ENCODE measurements around the gene EFS.
A peak's percentile ranks its signal among the peaks of the same experiment; 100 is the strongest.
"Not testable (repeated sequence)": the region's sequence is repeated elsewhere in the genome, so short reads cannot be mapped to it uniquely, and the experiment has no call there.

The EFS gene

DNA sequence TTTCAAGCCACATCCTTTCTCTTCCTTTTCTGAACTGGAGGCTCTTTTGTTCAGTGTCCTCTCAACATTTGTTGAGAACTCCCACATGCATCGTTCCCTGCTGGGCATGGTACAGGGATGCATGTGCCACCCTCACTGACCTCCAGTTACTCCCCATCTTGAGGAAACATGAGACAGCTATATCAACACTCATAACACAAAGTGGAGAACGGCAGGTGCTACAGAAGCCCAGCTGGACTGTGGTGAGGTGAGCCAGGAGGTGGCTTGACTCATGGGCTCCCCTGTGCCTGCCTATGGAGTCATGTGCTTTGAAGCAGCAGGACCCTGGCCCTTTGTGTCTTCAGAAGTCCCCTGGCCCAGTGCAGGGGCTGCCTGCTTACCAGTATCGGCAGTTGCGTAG is 33.4 kb upstream of the EFS start:
- DNase-seq = peak; percentile 72

DNA sequence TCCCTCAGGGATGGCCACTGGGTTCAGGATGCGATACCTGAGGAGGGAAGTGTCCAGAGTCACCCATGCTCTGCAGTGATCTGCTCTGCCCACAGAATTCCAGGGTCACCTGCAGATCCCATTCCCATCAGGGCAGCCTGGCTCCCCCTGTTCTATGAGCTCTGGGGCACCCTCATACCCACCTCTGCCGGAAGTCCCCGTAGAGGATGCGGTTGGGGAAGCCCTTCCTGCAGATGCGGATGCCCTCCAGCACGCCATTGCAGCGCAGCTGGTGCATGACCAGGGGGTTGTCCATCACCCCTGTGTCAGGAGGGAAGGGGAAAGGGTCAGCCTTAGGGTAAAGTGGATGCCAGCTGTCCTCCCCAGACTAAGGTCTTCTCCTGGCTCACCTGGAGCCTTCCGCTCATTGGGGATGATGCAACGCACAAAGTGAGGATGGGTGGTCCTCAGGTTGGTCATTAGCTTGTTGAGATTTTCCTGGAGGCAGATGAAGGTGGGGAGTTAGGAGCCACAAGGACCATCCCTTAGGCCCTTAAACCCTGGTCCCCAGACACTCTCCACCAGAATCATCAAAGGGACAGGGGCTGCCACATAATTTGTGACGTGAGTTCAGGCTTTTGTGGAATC is 31.9 kb upstream of the EFS start:
- no peak for DNase-seq

DNA sequence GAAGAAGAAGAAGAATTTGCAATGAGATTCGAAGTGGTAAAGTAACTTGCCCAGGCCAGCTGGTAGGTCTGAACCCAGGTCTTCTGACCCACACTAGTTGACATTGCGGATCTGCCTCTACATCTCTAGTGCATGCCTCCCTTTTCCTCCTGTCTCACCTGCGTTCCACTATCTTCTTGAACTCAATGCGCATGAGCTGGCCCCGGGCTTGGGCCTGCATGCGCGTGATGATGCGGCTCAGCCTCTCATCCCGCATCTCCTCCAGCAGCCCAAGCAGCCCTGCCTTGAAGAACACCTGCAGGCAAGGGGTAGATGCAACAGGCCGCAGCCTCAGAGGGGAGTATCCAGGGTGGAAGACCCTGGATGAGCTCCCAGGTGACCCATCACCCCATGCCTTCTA is 31.2 kb upstream of the EFS start:
- no peak for DNase-seq

DNA sequence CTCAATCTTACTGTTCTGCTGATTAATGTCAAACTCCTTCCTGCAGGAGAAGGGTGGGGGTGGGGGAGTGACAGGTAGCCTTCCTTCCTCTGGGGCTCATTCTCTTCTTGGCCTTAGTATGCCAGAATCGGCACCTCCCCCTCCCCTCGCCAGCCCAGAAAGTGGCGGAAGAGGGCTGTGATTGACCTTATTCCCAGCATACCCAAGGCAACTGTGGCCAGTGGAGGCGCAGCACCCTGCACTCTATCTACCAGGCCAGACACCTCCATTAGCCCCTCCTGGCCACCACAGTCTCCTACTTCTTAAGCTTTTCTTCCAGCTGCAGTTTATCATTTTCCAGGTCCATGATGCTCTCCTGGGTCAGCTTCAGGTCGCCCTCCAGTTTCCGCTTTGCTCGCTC is 27.6 kb upstream of the EFS start:
- DNase-seq = no peak

DNA sequence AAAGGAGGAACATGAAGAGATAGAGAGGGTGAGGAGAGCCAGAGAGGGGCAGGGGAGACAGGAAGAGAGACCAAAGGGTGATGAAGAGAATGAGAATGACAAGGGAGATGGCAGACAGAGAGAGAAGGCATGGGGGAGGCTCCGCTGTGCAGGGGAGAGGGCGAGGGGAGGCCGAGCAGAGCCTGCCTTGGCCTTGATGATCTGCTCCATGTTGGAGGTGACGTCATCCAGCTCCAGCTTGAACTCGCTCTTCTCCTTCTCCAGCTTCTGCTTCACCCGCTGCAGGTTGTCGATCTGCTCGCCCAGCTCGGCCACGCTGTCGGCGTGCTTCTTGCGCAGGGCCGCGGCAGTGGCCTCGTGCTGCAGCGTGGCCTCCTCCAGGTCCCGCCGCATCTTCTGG is 24.9 kb upstream of the EFS start:
- not testable (repeated sequence) for DNase-seq

DNA sequence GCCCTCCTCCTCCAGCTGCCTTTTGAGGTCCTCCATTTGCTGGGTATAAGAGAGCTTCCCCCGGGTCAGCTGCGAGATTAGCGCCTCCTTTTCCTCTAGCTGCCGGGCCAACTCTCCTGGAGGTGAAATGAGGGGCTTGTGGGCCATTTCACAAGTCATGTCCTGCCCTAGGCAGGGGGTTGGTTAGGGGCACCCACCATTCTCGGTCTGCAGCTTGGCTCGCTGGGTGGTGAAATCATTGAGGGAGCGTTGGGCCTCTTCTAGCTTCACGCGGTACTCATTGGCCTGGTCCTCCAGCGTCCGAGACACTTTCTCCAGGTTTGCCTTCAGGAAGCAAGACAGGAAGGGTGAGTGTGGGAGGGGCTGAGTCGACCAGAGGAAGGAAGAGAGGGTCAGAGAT is 24.4 kb upstream of the EFS start:
- no peak for DNase-seq

DNA sequence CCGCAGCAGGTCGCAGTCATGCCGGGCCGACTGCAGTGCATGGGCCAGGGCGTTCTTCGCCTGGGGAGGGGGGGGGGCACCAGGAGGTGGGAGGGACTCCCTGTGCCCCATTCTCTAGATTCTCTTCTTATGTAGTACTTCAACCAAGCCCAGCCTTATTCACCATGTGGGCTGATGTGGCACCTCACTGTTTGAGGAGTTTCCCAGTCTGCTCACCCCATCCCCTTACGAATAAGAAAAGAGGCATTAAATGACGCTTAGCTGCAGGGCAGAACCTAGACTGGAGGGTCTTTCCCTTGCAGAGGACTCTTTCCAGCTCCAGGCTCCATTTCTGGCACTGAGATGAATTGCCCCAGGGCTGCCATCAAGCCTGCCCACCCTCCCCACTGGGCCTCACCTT is 24.0 kb upstream of the EFS start:
- no peak for DNase-seq

DNA sequence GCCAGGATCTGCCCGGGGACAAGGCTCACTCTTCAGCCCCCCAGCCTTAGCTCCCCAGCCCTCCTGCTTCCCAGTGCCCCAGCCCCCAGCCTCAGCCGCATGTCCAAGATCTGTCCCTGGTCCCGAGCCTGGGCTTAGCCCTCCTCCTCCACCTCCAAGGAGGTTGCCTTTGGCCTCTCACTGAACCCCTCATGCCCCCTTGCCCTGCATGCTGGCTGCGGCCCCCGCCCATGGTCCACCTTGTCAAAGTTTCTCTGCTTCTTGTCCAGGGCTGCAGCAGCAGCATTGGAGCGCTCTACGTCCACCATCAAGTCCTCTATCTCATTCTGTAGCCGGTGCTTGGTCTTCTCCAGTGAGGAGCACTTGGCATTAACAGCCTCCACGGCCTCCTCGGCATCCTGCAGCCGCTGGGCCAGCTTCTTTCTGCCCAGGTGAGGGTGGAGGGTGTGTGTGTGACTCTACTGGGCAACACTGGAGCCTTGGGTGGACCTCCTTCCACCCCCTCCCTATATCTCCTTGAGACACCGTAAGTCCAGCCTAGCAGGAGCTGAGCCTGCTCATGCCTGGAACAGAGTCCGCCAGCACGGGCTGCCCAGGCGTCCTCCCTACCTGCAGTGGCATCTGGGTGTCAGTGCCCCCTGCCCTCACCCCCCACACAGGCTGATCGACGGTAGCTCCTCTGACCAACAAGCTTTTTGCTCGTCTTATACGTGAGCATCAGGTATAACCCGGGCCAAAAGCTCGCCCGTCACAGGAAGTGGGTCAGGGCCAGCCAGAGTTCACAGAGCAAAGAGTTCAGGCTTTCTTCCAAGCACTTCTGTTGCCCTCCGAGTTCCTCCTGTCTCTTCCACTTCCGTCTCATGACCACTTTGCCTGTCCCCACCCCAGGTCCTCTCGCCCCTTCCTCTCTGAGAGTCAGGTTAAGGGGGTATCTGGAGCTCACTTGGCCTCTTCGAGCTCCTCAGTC is 23.2 kb upstream of the EFS start:
- no peak for DNase-seq

DNA sequence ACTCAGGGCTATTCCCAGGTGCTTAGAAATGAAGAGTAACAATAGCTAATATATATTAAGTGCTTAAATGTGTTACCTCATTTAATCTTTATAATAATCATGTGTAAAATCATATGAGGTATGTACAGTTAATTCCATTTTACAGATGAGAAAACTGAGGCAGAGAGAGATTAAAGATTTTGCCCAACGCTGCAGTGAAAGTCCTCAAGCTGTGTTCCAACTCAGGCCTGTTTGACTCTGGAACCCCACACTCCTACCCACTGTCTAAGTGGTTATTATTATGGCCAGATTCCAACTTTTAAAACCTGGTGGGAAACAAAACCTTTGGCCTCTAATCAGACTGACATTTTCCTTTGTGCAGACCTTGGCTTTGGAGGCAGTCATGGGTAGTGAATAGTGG is 22.0 kb upstream of the EFS start:
- no peak for DNase-seq

DNA sequence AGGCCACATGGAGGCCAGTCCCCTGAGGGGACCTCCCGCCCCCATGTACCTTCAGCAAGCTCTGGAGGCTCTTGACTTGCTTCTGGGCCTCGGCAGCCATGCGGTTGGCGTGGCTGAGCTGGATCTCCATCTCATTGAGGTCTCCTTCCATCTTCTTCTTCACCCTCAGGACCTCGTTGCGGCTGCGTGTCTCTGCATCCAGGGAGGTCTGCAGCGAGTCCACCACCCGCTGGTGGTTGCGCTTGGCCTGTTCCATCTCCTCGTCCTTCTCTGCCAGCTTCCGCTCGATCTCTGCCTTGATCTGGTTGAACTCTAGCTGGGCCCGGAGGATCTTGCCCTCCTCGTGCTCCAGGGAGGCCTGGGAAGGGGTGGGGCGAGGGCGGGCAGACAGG is 21.3 kb upstream of the EFS start:
- DNase-seq = not testable (repeated sequence)

DNA sequence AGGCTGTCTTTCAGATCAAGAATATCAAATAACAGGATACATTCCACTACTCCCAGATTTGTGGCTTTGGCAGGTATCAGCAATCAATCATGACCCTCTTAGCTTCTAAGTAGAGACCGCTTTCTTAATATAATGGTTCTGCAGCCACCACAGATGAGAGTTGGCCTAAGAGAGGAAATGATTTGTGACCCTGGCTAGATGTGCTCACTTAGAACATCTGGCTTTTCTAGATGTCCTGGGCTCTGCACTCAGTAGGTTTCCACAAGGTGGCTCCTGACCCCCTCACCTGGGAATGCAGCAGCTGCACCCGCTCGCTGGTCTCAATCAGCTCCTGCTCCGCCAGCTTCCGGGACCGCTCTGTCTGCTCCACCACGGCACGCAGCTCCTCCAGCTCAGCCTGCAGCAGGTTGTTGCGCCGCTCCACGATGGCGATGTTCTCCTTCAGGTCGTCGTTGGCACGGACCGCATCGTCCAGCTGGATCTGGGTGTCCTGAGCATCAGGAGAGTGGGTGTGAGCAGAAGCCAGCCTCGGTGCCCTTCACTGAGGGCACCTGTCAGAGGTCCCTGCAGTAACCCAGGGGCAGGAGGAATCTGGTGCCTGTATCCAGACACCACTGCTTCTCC is 20.8 kb upstream of the EFS start:
- DNase-seq = no peak

DNA sequence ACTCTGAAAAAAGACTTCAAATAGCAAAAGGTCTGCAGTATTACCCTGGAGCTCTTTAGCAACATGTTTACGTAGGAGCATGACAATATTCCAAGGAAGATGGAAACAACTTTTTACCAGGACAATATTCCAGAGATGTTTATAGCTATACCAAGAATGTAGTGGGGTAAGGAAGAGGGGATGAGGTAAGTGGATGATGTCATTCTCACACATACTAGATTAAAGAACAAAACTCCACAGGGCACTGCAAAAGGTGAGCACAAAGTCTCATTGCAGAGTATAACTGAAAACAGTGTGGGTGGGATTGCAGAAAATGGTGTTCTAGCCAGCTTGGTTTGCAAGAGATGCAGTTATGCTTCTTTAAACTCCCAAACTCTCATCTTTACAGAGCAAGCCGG is 20.3 kb upstream of the EFS start:
- no peak for DNase-seq

DNA sequence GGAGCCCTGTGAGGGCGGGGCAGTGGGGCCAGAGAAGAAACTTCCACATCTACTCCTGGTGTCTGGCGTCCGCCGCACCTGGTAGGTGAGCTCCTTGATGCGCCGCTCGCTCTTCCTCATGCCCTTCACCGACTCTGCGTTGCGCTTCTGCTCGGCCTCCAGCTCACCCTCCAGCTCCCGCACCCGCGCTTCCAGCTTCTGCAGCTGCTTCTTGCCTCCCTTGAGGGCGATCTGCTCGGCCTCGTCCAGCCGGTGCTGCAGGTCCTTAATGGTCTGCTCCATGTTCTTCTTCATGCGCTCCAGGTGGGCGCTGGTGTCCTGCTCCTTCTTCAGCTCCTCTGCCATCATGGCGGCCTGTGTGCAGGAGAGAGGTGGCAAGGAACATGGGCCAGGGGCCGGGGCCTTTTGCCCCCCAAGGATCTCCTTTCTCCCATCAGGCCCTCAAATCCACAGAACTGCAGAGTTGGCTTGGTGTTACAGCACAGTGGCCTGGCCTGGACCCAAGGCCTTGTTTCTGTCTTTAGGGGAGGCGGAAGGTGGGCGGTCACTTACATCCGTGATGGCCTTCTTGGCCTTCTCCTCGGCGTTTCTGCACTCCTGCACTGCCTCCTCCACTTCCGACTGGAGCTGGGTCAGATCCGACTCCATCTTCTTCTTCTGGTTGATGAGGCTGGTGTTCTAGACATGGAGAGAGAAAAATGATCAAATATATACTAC is 19.6 kb upstream of the EFS start:
- no peak for DNase-seq

DNA sequence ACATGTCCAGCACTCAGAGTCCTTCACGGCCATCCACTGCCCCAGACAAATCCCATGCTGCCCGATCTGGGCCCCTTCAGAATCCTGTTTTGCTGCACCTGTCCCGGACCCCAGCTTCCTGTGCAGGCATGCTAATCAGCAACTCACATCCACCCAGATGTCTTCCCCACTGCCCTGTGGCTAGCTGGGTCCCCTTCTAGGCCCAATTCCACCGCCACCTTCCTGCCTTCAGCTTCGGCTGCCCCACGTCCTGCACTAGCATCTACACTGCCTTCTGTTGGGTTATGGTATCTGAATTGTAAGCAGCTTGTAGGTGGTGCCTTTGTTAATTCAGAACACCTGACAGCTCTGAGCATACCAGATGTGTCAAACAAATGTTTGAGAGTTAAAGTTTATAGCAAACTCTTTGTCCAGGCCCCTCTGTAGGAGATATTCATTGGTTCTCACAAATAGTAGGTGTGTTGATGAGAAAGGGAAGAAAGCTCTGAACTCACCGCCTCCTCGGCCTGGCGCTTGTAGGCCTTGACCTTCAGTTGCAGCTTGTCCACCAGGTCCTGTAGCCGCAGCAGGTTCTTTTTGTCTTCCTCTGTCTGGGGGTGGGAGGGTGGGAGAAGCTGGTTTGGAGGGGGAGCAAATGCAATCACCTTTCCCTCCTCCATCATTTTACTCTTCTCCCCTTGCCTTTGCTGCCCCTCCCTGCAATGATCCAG is 17.9 kb upstream of the EFS start:
- no peak for DNase-seq

DNA sequence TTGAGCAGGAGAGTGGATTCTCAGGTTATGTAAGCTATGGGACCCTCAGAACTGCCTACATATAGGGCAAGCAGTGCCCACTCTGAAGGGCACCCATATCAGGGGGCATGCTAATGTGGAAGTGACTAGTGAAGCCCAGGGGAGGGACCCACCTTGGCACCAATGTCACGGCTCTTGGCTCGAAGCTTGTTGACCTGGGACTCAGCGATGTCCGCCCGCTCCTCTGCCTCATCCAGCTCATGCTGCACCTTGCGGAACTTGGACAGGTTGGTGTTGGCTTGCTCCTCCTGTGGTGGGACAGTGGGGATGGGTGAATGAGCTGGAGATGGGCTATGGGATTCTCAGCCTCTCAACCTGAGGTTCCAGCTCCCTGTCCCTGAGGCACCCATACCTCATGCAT is 17.3 kb upstream of the EFS start:
- DNase-seq = no peak

DNA sequence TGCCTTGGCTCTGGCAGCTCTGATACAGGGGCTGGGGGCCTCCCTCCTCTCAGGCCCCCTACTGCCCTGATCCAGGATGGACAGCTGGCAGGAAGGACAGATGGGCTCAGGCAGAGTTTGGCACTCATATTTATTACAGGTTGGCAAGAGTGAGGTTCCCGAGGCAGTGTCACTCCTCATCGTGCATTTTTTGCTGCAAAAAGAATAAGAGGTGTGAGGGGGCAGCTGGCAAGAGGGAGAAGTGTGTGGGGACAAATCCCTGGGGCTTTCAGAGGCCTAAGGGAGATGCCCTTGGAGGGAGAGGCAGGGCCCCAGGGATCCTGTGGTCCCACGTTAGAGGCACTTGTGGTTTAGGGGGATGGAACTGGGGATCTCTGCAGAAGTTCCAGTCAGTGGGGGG is 16.9 kb upstream of the EFS start:
- DNase-seq = no peak

DNA sequence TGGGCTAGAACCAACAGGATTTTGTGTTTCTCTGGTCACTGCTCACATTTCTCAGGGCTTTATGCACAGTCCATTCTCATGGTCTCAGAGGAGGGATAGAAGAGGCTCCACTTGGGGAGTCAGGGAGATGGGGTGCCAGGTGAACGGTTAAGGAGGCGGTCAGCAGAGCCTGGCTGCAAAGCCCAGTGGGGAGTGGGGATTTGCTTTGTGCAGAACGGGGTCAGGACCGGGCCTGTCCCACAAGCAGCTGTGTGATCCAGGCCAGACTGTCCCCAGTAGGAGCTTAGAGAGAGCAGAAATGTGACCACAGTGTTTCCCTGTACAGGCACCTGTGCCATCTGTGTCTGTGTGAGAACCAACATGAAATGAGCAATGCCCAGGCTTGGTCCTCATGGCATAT is 16.0 kb upstream of the EFS start:
- no peak for DNase-seq

DNA sequence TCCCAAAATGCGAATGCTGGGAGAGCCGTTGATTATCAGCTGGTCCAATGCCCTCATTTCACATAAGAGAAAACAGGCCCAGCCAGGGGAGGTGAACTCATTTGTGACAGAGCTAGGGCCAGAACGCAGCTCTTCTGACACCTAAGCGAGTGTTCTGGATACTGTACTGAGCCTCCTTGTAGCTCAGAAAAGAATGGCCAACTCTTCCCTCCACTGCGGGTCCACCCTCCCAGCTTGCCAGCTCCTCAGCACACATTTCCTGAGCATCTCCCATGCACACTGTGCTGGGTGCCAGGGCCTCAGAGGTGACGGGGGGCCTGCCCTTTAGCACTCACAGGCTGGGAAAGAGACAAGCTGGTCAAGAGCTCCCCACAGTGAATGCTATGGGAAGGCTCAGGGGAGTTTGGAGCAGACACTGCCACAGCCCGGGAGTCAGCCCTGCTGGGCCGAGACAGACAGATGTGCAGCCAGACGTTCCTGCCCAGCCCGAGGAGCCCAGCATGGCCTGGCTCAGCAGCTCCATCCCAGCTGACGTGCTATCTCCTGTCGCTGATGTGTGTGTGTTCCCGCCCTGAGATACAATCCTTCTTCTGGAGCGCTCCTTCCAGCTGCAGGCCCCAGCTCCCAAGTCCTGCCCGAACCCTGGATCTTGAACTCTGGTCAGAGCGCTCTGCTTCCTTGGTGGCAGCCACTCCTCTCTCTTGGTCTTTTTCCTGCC is 15.4 kb upstream of the EFS start:
- DNase-seq = no peak

DNA sequence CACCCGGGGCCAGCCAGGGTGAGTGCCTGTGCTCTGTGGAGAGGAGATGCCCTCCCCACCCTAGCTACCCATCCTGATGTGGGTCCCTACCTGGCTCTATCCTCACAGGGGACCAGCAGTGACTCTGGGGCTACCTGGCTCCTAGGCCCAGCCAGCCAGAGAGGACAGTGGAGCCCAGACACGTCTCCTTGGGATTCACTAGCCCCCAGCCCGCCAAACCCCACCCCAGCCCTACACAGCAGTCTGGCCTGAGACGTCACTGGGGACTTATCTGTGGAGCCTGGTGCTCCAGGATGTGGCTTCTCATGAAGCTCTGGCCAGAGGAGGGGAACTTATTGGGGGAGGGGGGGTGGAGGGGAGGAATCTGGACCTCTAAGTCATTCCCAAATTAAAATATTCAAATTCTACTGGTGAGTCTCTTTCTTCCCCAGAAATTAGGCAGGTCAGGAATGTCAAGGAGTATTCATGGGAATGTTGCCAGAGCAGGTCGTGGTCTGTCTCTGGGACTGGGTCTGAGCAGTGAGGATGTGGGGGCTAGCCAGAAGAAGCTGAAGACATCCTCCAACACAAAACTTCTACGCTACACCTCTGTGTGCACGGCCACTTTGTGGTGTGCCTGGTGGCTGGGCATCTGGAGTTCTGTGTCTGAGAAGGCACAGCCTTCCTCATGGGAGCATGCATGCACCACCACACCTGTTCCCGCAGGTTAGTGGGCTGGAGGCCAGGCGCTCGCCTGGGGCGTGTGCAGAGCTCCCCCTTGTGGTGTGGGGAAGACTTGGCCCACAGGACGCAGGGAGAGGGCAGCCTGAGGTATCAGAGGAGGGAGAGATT is 14.6 kb upstream of the EFS start:
- peak; percentile 6 for DNase-seq

DNA sequence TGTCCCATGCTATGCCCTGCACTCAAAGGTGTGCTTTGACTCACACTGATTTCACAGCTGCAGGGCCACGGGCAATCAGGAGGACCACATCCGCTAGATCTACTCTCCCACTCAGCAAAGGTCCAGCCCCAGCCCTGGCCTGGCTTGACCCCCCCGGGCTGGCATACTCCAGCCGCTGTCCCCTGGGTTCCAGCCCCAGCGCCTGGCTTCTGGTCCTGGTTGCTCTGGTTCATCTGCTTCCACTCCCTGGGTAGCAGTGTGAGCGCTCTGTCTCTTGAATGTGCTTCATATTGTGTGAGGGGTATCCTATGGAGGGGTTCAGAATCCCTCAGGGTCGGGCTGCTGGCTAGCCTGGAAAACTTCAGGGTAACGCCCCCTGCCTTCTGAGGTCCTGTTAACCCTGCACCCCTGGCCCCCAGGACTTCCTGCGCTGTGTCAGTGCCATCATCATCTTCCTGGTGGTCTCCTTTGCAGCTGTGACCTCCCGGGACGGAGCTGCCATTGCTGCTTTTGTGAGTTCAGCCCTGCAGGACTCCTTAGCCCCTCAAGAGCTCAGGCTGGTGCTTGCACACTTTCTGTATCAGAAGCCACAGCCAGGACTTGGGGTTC is 13.7 kb upstream of the EFS start:
- DNase-seq = no peak

All from SHP77 treated with DMSO at 0.1 percent for 48 hours (cell line).